ENCODE measurements around the gene MKRN2OS.

DNA sequence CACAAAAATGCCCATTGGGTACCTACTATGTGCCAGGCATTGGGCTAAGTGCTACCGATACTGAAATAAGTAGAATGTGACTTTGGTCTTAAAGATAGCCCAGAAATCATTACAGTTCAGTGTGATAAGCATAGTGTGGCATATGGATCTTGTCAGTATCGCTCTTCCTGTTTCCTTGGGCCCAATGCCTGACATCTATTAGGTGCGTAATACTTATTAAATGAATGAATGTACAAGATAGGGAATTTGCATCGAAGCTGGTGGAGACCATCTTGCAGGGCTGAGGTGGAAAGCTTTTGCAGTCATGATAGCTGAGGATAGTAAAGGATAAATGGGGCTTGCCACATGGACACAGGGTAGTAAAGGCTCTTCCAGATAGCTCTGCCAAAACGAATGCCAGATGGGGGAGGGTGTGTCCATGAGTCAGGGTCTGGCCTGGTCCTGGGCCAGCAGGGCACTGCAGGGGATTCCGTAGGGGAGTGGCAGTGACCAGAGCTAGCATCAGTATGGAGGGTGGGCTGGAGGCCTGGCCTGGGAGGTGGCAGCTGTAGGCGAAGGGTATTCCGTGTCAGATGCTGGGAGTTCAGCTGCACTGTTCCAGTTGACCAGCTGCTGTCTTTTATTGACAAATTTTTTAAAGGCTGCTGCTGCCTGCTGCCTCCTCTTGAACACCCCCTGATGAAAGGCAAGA is 37.6 kb downstream of the MKRN2OS start:
- TF ChIP-seq POLR2A (IDR thresholded peaks at IDR 0.05): no peak
- TF ChIP-seq, protein P1, sequence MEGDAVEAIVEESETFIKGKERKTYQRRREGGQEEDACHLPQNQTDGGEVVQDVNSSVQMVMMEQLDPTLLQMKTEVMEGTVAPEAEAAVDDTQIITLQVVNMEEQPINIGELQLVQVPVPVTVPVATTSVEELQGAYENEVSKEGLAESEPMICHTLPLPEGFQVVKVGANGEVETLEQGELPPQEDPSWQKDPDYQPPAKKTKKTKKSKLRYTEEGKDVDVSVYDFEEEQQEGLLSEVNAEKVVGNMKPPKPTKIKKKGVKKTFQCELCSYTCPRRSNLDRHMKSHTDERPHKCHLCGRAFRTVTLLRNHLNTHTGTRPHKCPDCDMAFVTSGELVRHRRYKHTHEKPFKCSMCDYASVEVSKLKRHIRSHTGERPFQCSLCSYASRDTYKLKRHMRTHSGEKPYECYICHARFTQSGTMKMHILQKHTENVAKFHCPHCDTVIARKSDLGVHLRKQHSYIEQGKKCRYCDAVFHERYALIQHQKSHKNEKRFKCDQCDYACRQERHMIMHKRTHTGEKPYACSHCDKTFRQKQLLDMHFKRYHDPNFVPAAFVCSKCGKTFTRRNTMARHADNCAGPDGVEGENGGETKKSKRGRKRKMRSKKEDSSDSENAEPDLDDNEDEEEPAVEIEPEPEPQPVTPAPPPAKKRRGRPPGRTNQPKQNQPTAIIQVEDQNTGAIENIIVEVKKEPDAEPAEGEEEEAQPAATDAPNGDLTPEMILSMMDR (IDR thresholded peaks at IDR 0.05): no peak
